Stimulated activated CD4-positive, alpha-beta T cell treated with anti-CD3 and anti-CD28 coated beads, TNF-alpha, amount 100 ng/mL, for 24 hours (primary cell): Measurements from ENCODE around the gene NNAT.

ENCODE experiments used
- DNase-seq, 3 experiments: peaks; one replicate each; pipeline ENCODE4 v3.0.0-alpha.2; 2020; ENCODE audit warnings: low read depth in 3 of 3

NNAT gene

DNA sequence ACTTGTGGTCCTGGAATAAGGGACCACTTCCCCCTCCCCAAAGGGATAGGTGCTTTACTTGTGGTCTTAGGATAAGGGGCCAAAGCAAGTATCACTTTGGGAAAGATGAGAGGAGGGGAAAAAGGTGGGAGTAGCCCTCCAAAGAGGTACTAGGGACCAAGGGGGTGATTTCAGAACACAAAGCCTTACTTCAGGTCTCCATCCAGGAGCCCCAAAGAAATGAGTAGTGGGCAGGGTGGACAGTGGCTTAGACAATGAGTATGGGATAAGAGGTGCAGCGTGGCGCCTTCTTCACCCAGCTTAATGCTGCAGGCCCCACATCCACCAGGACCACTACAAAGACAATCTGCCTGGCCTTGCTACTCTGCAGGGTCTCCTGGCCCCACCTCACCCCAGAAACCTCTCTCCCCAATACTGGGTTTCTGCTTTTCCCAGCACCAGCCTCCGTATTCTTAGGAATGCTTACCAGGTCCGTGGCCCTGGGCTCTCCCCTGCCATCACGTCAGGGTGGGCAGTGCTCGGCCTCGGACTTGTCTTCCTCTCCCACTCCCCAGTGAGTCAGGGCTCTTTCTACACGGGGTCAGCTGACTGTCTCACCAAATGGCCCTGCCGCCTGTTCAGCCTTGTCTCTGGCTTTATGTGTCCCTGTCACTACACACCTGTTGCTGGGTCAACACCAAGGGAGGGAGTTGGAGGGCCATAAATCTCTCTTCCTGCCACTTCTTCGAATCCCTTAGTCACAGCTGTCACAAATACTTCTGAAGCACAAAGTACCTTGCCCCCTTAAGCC is 3.1 kb downstream of the NNAT start:
- no peak for DNase-seq

DNA sequence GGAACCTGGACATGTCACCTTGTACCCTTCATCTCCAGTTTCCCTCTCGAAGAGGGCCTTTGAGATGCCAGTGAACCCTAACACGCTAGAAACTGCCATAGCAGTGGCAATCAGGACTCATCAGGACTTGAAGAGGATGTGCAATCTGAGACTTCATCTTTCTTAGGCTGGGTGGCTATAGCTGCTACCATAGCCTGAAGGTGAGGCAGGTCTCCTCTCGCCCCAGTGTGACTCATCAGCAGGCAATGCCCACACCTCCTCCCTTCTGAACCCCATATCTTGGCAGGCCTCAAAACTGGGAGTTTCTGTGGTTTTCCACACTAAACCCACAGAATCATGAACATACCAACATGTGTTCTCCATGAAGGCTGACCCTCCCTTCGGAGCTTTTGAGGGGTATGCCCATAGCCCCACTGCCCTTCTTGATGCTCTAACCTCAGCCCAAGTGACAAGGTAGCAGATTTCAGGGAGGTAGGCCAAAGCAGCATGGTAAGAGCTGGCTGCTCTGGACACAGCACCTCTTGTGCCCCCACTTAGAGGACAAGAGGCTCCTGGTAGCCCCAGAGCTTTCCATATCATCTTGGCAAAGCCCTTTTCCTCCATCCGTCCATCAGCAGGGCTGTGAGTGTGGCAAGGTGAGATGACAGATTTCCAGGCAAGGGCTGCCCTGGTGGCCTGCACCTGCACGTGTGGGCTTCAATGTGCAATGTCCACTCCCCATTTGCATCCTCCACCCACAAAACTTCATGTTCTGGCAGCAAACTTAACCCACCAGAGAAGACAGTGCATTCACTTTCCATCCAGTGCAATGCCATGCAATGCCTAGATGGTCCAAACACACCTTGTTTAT is 4.0 kb downstream of the NNAT start:
- DNase-seq: peak in 1 of 3 experiments; percentile 26

DNA sequence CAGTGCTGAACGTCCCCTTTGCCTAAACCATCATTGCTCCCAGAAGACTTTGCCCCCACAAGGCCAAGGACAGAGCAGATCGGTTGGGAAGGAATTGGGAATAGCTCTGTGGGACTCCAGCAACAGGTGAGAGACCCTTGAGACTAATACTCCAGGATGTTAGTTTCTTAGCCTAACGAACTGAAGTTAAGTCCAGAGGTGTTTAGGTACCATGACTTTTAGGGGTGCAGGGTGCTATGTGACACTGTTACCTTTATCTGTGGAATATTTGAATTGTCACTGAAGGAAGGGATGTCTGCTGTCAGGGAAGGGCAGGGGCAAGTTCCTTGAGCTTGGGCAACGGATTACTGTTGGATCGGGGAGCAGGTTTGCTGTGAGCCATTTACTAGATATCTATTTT is 4.8 kb downstream of the NNAT start:
- no peak for DNase-seq

DNA sequence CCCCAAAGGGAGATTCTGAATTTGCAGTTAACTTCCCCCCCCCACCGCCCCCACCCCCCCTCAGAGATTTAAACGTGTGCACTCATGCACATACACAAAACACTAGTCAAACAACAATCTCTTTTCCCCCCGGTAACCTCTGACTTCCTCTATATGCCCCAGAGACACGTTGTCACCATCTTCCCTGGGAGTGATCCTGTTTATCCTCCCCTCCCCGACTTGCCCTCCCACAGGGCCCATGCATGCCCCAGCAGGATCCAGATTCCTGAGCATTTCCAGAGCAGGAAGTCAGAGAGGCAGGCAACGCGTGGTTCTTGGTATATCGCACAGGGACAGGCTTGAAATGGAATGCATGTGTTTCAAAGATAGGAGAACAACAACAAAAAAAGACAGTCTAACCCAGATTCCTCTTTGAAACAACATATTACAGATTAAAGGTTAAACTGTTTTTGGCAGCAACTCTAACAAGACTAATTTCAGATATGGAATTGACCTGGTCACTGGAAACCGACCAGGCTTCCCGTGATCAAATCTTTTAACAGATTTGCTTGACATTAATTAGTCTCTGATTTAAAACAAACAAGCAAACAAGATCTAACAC is 5.3 kb downstream of the NNAT start:
- no peak for DNase-seq

DNA sequence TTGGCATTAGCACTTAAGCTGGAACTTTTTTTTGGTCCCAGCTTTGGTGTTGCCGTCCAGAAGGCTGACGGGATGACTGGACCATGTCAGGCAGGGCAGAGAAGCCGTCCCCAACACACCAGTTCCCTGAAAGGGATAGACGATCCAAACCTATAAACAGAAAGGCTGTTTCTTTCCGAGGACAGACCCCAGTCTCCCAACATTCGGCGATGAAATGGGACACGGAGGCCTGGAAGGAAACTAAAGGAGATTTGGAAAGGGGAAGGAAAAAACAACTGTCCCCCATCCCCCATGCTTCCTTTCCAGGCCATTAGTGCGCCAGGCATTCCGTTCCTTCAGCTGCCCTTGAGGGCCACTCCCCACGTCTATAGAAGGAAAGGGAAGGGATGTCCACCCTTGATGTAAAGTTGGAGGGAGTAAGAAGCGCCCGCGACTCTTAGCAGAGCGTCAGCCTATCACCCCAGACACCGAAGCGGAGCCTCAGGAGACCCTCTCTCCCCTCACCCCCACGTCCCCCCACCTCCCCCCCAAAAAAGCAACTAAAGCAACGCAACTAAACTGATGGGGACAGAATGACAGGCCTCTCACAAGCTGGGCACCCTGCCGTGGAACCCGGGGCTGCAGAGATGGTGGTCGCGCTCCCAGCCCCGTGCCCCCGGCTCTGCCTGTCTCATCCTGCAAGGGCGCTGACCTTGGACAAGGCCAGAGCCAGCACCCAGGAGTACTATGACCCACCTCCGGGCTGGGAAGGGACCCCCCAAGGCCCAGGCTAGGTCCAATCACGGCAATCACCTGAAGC is 6.0 kb downstream of the NNAT start:
- DNase-seq: no peak

DNA sequence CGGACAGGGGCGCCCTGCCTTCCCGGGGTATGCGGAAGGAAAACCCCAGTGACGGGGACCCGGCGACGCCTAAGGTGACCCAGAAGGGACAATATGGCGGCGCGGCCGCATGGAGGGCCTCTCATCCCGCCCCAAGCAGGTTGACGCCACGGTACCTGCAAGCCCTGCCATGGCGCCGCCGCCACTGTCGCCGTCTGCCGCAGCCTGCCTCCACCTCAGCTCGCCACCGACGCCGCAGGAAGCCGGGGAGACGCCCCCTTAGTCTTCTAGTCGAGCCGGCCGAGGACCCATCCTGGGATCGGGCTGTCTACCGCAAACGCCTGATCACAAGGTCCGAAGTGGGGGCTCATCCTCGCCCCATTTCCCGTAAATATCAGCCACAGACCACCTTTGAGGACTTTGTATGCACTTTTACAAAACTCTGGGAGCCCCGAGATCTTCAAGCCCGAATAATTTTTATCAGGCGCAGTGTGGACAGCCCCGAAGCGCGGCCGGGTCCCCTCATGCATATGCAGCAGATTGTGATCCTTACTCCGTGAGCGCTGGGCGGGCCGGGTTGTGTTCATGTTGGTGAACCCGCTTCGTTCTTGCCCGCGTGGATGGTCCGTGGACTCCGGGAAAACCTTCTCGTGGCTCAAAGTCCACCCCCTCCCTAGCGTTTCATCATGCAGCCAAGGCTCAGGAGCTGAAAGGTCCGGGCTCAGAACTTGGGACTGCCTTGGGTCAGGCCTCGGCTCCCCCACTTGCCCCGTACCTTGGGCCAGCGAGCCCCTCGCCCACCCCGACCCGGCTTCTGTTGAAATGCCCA is 6.8 kb downstream of the NNAT start, which contains the start of gene BLCAP:
Gene BLCAP (minus strand): TSS at position 239 of the 808 bp plus-strand sequence. CDS start 8,702 bp downstream, outside the sequence.
- peak; percentile 75 to 88 (median 86) for DNase-seq

DNA sequence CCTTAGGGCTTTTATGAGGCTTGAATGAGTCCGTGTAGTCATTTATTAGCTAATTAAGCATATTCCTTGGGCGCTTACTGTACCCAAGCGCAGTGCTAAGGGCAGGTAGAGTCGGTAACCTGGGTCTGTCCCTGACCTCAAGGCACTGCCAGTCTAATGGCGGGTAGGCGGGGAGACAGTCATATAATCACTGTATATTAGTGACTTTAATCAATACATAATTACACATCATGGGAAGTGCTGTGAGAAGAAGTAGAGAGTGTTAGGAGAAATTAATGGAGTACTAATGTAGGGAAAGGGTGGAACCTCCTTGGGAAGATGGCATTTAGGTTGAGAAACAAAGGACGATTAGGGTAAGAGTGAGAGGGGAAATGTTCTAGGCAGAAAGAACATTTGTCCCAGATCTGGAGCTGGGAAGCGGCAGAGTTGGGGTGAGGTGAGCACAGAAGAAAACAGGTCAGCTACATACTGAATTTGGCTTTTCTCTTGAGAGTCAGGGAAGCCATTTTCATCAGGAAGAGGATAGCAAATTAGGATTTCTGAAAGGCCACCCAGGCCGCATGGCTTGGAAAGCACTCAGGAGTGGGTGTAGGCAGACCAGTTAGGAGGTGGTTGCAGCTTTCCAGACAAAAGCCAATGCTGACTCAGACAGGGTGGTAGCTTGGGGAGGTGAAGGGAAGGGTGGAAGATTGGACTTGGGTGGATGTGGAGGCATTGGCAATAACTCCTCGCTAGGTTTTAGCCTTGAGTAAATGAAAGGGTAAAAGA is 7.6 kb downstream of the NNAT start:
- no peak for DNase-seq

DNA sequence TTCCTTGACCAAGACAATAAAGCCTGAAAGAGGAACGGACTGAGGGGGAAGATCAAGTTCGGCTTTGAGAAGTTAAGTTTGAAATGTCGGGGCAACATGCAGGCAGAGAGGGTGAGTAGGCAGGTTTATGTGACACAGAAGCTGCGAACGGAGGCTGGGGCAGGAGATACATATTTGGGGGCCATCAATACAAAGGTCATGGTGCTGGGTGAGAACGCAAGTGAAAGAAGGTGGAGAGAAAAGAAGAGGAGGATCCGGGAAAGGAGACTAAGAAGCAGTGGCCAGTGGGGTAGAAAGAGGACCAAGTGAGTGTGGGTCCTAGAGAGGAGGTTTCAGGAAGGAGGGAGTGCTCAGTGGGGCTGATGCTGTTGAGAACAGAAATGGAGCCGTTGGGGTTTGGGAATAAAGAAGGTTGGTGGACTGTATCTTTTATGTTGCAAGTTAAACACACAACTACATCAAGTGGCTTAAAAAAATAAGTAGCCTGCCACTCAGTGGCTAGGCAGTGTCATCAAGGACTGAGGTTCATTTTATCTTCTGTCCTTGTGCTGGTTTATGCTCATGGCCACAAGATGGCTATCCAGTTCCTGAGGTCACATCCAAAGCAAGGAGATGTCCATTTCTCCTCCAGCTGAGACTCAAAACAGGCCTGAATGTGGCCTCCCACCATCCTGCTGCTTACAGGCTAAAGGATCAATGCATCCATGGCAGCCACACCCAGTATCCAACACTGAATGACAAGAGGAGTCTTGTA is 8.3 kb downstream of the NNAT start:
- no peak for DNase-seq

DNA sequence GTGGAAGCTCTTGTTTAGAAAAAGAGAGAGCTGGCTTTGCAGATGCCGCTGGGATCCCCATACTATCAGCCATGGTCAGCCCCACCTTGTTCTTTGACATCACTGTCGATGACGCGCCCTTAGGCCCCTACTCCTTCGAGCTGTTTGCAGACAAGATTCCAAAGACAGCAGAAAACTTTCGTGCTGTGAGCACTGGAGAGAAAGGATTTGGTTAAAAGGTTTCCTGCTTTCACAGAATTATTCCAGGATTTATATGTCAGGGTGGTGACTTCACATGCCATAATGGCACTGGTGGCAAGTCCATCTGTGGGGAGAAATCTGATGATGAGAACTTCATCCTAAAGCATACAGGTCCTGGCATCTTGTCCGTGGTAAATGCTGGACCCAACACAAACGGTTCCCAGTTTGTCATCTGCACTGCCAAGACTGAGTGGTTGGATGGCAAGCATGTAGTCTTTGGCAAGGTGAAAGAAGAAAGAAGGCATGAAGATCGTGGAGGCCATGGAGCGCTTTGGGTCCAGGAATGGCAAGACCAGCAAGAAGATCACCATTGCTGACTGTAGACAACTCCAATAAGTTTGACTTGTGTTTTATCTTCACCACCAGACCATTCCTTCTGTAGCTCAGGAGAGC is 9.0 kb downstream of the NNAT start:
- DNase-seq: no peak

DNA sequence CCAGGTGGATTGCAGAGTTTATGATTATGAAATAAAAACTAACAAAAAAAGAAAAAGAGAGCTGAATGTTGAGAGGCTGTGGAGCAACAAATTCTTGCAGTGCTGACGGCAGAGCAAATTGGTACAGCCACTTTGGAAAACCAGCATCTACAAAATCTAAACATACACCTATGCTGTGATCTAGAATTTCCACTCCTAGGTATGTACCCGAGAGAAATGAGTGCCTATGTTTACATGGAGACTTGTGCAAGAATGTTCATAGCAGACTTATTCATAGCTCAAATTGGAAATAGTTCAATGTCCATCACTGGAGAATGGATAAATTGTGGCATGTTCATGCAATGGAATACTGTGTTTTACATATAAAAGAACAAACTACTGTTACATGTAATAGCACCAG is 9.6 kb downstream of the NNAT start:
- DNase-seq: no peak

DNA sequence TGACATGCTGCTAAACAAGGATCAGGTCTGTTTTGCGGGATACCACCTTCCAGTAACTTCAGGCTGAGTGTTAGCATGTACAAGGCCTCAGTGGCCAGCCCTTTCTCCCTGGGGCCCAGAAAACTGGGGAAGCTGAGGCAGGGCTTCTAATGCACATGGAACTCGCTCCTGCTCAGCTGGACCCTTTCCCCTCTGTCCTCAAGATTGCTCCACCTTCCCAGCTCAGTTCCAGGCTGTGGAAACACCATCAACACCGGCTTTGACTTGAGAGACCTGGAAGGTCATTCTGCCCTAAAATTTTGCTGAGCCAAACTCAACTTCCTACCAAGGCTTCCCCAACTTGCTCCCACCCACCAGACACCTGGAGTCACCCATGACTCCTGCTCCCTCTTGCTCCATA is 10.8 kb downstream of the NNAT start:
- DNase-seq: no peak

DNA sequence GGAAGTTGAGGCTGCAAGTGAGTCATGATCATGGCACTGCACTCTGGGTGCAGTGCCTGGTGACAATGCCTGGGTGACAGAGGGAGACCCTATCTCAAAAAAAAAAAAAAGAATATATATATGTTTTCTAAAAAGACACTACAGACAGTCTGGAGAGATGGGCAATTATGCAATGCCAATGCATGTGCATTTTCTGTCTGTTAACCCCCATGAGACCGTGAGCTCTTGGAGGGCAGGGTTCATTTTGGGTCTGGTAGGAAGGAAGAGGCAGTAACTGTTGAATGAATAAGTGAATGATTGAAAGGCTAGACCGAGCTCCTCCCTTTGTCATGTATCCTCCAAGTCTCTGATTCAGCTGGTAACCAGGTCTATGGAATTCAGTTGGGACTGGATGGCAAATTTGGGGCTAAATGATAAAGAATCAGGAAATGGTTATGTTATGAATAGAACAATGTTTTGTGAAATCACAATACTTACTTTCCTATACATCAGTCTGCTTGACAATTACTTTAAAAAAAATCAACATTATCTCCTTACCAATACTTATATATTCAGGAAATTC is 12.2 kb downstream of the NNAT start:
- DNase-seq: no peak

DNA sequence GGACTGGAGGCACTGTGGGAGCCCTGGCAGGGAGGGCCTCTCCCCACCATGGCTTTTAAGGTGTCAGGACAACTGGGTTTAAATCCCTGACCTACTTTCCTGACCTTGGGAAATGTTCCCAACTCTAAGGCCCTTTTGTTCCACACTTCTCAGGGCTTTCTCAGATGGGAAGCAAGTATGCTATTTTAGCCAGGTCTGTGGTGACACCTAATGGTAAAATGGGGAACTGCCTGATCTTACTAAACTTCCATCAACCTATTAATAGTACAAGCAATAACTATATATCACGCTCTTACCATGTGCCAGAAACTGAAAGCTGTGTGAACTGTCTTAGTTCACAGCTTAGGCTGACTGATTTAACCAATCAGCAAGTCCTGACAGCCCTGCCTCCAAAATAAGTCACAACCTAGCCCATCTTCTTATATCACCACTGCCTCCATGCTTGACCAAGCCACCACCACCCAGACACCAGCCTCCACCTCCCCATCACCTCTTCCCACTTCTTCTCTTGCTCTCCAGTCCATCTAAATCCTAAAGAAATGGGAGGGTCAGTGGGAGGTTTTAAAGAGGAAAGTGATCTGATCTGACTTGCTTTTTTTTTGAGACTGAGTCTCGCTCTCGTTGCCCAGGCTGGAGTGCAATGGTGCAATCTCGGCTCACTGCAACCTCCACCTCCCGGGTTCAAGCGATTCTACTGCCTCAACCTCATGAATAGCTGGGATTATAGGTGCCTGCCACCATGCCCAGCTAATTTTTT is 13.5 kb downstream of the NNAT start:
- DNase-seq: peak in 2 of 3 experiments; percentile 15 to 52

DNA sequence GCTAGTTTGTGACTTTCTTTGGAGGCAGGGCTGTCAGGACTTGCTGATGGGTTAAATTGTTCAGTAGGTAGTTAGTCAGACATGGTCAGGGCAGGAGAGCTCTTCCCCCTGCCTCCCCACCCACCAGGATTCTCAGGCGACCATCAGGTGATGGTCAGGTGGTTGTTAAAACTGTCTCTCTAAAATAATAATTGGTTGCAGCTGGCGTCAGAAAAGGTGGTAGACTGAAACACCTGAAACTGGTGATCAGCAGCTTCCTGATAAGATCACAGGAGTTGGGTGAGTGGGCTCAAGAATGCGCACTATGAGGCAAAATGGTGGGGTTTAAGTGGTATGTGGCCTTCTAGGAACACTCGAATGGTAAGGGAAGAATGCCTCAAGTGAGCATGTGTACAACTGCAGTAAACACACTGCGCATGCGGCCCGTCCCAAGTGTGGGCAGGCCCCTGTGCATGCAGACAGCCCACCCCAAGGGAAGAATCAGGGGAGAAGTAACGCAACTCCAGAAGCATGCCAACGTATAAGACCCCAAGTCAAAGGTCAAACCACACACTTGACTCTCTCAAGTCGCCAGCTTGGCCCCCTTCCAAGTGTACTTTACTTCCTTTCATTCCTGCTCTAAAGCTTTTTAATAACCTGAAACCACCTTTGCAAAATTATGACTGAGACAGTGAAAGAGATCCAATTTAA is 14.5 kb downstream of the NNAT start:
- no peak for DNase-seq

DNA sequence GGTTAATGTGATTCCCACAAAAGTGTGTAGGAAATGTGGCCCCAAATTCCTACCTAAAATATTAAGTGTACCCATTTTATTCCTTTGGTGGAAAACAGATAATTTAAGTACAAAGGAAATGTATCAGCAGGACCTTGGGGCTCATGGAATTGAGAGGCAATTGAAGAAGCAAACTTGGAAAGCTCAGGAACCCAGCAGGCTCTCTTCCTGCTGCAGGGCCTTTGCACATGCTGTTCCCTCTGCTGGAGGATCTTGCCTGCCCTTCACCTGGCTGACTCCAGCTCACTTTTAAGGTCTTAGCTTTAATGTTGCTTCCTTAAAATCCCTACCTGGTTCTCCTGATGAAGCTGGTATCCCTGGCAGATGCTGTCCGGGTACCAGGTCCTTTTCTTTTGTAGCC is 16.5 kb downstream of the NNAT start:
- no peak for DNase-seq

DNA sequence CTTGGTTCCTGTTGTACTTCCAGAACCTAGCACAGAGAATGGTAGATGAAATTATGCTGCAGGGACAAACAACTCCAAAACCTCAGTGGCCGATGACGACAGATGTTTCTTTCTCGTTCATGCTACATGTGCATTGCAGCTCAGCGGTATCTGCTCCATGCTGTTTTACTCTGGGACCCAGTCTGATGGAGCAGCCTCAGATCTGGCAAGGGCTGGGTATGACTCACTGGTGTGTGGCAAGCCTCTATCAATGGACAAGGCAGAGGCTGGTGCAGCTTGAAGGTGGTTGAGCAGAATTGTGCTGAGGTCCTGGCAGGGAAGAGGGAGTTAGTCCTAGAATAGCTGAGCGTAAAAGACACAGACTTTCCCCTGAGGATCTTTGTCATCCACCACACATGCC is 17.0 kb downstream of the NNAT start:
- DNase-seq: no peak

DNA sequence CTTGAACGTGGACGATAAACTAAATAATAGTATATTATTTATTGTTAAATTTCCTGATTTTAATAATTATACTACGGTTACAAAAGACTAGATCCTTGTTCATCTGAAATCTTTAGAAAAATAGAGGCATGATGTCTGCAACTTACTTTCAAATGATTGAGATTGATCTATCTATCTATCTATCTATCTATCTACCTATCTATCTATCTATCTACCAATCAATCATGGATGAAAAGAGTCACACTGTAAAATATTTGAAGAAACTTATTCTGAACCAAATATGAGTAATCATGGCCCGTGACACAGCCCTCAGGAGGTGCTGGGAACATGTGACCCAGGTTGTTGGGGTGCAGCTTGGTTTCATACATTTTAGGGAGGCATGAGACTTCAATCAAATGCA is 18.4 kb downstream of the NNAT start:
- DNase-seq: no peak
